HG03571 (cell line): ENCODE results near the gene ZNF14.
"Not testable (repeated sequence)": the region's sequence is repeated elsewhere in the genome, so short reads cannot be mapped to it uniquely, and the experiment has no call there.

Experiments
- ATAC-seq: cut with Tn5 transposase; IDR thresholded peaks from one replicate; pipeline ENCODE4 v1.9.1; 2021; ENCODE audit not compliant: unreplicated experiment

Gene ZNF14

GRCh38 chr19:19696386-19696785 lies 36.5 kb downstream of the ZNF14 start:
- no peak for ATAC-seq

- no peak for ATAC-seq
These were observed 41.2 kb downstream of the ZNF14 start for GRCh38 chr19:19691683-19692082.

DNA sequence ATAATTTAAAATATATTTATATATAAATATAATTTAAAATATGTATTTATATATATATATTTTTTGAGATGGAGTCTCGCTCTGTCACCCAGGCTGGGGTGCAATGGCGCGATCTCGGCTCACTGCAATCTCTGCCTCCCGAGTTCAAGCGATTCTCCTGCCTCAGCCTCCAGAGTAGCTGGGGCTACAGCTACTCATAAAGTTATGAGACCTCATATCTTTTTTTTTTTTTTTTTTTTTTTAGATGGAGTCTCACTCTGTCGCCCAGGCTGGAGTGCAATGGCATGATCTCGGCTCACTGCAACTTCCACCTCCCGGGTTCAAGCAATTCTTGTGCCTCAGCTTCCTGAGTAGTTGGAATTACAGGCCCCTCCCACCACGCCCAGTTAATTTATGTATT lies 43.9 kb downstream of the ZNF14 start:
- ATAC-seq = not testable (repeated sequence)

DNA sequence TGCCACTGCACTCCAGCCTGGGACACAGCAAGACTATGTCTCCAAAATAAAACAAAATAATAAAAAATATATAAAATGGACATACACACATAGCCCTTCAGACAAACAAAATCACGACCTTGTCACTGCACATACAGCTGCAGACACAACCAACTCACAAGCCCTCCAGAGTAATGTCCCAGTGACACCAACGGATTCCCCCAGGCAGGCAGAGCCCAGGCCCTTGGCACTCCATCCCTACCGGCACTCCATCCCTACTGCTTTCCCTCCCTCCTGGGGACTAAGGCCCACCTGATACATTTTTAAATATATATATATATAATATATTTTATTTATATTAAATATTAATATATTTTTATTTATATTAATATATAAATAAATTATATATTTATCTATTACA lies 45.8 kb downstream of the ZNF14 start:
- no peak for ATAC-seq

DNA sequence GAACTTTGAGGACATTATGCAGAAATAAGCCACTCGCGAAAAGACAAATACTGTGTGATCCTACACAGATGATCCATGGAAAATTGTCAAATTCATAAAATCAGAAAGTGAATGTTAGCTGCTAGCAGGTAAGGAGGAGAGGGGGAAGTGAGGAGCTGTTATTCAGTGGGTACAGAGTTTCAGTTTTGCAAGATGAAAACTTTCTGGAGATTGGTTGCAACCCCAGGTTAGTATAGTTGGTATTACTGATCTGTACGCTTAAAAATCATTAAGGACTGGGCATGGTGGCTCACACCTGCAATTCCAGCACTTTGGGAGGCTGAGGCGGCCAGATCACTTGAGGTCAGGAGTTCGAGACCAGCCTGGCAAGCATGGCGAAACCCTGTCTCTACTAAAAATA lies 46.3 kb downstream of the ZNF14 start:
- ATAC-seq = no peak

DNA sequence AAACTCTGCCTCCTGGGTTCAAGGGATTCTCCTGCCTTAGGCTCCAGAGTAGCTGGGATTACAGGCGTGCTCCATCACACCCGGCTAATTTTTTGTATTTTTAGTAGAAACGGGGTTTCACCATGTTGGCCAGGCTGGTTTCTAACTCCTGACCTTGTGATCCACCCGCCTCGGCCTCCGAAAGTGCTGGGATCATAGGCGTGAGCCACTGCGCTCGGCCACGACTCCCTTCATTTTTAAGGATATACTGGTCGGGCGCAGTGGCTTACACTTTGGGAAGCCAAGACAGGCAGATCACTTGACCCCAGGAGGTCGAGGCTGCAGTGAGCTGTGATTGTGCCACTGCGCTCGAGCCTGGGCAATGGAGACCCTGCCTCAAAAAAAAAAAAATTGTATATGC lies 46.8 kb downstream of the ZNF14 start:
- ATAC-seq = not testable (repeated sequence)

DNA sequence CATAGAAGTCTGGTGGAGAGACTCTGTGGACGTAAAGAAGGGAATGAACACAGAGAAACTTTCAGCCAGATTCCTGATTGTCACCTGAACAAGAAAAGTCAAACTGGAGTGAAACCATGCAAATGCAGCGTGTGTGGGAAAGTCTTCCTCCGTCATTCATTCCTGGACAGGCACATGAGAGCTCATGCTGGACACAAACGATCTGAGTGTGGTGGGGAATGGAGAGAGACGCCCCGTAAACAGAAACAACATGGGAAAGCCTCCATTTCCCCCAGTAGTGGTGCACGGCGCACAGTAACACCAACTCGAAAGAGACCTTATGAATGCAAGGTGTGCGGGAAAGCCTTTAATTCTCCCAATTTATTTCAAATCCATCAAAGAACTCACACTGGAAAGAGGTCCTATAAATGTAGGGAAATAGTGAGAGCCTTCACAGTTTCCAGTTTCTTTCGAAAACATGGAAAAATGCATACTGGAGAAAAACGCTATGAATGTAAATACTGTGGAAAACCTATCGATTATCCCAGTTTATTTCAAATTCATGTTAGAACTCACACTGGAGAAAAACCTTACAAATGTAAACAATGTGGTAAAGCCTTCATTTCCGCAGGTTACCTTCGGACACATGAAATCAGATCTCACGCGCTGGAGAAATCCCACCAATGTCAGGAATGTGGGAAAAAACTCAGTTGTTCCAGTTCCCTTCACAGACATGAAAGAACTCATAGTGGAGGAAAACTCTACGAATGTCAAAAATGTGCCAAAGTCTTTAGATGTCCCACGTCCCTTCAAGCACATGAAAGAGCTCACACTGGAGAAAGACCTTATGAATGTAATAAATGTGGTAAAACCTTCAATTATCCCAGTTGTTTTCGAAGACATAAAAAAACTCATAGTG lies 53.5 kb downstream of the ZNF14 start:
- ATAC-seq = no peak

DNA sequence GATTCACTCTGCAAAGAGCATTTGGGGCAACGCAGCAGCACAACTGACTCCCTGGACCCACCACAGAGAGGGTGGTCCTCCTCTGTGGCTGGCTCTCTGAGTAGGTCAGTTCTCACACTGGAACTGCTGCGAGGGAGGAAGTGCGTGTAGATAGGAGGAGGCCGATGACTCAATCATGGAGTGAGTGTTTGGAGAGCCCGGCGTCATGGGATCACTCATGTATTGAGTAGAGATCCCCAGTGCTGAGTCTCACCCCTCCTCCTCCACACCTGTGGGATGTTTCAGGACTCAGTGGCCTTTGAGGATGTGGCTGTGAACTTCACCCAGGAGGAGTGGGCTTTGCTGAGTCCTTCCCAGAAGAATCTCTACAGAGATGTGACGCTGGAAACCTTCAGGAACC lies 55.3 kb downstream of the ZNF14 start:
- ATAC-seq = no peak

DNA sequence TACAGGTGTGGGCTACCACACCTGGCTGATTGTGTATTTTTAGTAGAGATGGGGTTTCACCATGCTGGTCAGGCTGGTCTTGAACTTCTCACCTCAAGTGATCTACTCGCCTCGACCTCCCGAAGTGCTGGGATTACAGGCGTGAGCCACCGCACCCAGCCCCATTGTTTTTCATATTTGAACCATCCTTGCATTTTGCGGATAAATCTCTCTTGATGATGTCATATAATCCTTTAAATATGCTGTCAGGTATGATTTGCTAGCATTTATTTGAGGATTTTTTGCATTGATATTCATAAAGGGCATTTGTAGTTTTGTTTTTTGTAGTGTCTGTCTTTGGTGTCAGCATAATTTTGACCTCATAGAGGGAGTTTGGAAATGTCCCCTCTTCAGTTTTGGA lies 58.6 kb downstream of the ZNF14 start:
- no peak for ATAC-seq

DNA sequence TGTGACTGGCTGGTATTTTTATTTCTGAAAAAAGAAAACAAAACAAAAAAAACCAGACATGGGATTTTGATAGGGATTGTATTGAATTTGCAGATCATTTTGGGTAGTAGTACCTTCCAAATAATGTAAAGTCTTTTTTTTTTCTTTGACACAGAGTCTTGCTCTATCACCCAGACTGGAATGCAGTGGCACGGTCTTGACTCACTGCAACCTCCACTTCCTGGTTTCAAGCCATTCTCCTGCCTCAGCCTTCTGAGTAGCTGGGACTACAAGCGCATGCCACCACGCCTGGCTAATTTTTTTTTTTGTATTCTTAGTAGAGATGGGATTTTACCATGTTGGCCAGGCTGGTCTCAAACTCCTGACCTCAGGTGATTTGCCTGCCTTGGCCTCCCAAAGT lies 60.1 kb downstream of the ZNF14 start:
- no peak for ATAC-seq

GRCh38 chr19:19670070-19670551 lies 62.8 kb downstream of the ZNF14 start:
- ATAC-seq = no peak

GRCh38 chr19:19668230-19669012 lies 64.5 kb downstream of the ZNF14 start, which contains the start of gene ZNF101:
Gene ZNF101 (plus strand): TSS chr19:19668839. CDS start chr19:19668964, 125 bp downstream.
- ATAC-seq = peak; percentile 53

GRCh38 chr19:19665420-19665948 lies 67.4 kb downstream of the ZNF14 start:
- not testable (repeated sequence) for ATAC-seq

DNA sequence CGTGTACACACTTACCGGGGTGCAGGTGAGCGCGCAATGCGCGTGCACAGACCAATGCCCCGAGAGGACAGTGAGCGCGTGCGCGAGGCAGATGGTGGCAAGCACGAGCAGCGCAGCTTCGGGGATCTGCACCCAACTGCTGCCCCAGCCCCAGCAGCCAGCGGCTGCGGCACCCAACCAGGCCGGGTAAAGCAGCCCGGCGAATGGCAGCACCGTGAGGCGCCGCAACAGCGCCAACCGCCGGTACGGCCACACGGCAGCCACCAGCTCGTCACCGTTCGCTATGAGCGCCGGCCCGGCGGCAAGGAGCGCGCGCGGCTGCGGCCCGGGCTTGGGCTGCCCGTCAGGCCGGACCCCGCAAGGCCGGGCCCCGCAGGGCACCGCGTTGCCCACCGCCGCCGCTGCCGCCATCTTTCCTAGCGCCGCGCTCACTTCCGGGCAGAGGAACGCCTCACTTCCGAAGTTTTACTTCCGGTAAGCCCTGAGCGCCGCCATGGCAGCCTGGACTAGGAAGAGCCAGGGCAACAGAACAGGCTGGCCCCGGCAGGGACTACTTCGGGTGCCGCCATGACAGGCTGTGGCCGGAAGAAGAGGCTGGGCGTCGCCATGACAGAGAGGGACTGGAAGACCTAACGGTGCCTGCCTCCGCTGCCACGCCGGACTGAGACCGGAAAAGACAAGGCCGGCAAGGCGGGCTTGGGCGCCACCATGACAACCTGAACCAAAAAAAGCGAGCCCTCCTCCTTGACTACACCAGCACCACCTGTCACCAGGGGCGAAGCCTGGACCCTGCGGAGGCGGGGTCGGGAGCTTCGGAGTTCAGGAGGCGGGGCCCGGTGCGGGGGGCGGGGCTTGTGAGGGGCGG lies 69.4 kb downstream of the ZNF14 start, which contains the start of gene ATP13A1:
ATP13A1 (minus strand) TSS at position 421 of the 865 bp plus-strand sequence; CDS start at position 411, 10 bp downstream.
- ATAC-seq = peak; percentile 61

DNA sequence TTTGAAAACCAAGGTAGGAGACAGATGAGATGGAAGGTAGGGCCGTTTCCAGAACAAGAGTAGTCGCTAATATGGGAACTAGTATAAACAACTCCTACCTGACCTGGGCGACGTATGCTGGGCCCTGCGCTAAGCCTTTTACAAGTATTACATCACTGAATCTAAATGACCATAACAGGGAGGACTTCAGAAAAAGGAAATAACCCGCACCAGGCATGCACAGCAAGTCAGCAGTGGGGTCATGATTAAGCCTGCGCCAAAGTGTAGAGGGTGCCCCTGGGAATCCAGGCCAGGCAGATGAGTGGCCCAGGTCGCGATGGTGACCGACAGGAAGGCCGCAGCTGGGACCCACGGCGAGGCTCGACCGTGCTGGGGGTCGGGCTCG lies 70.0 kb downstream of the ZNF14 start:
- ATAC-seq = peak; percentile 1

DNA sequence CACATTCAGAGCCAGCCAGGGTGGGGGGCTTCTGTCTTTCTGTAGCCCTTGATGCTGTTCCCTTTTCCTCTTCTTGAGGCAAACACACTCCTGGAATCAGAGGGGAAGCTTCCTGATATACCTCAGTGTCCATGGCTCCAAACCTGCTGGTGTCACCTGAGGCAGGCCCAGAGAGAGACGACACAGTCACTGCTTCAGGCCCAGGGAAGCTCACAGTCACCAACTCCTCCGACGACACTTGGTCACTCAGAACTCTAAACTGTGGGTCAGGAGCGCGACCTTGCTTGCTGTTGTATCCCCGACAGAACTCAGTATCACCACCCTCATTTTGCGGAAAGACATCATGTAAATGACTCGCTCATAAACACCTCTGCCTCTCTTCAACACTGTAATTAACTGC lies 70.6 kb downstream of the ZNF14 start:
- no peak for ATAC-seq

GRCh38 chr19:19661675-19662251 lies 71.1 kb downstream of the ZNF14 start:
- peak; percentile 31 for ATAC-seq

- ATAC-seq = no peak
These were observed 71.7 kb downstream of the ZNF14 start for GRCh38 chr19:19661141-19661674.
